Measurements from ENCODE around the gene HYAL3.
A peak's percentile ranks its signal among the peaks of the same experiment; 100 is the strongest.

Gene HYAL3

GRCh38 chr3:50327943-50328691, 28.9 kb upstream of the HYAL3 start, which contains the start of gene TUSC2:
TSS of gene TUSC2 (minus strand) at chr3:50328223. CDS start at chr3:50328099, 124 bp downstream.
- DNase-seq, result peak; percentile 98

GRCh38 chr3:50327129-50327528, 27.9 kb upstream of the HYAL3 start:
- no peak for DNase-seq

- no peak for DNase-seq
Measured at GRCh38 chr3:50326182-50326541, 27.0 kb upstream of the HYAL3 start.

- no peak for DNase-seq
Measured at GRCh38 chr3:50325497-50326181, 26.4 kb upstream of the HYAL3 start.

- no peak for DNase-seq
Measured at GRCh38 chr3:50325113-50325480, 25.9 kb upstream of the HYAL3 start.

GRCh38 chr3:50324351-50325112, 25.3 kb upstream of the HYAL3 start:
- DNase-seq, result peak; percentile 83

- no peak for DNase-seq
Measured at GRCh38 chr3:50323614-50324199, 24.5 kb upstream of the HYAL3 start.

- no peak for DNase-seq
Measured at GRCh38 chr3:50323092-50323600, 23.9 kb upstream of the HYAL3 start.

- DNase-seq, result no peak
Measured at GRCh38 chr3:50322386-50323091, 23.3 kb upstream of the HYAL3 start, which contains the start of gene HYAL2. TSS of gene HYAL2 (minus strand) at chr3:50322745. CDS start at chr3:50320489, 2,256 bp downstream.

- no peak for DNase-seq
Measured at GRCh38 chr3:50322115-50322385, 22.8 kb upstream of the HYAL3 start.

GRCh38 chr3:50321336-50322114, 22.3 kb upstream of the HYAL3 start:
- DNase-seq, result peak; percentile 94

GRCh38 chr3:50320853-50321335, 21.7 kb upstream of the HYAL3 start:
- DNase-seq, result peak; percentile 81

GRCh38 chr3:50319894-50320625, 20.9 kb upstream of the HYAL3 start:
- DNase-seq, result no peak

- DNase-seq, result no peak
Measured at GRCh38 chr3:50319181-50319893, 20.1 kb upstream of the HYAL3 start.

GRCh38 chr3:50318615-50319014, 19.4 kb upstream of the HYAL3 start:
- DNase-seq, result no peak

- no peak for DNase-seq
Measured at GRCh38 chr3:50318163-50318562, 19.0 kb upstream of the HYAL3 start.

- DNase-seq, result no peak
Measured at GRCh38 chr3:50317300-50317699, 18.1 kb upstream of the HYAL3 start.

GRCh38 chr3:50316657-50317242, 17.5 kb upstream of the HYAL3 start:
- DNase-seq, result no peak

- no peak for DNase-seq
Measured at GRCh38 chr3:50314816-50315215, 15.6 kb upstream of the HYAL3 start.

GRCh38 chr3:50314342-50314741, 15.1 kb upstream of the HYAL3 start:
- DNase-seq, result no peak

Measured in NCI-H82 (cell line).